Measurements from ENCODE around the gene ZNF22. TPM values are rescaled to one million over a fixed set of nuclear protein-coding genes. Genes with fewer than 3 reads are reported as not detected.
A peak's percentile ranks its signal among the peaks of the same experiment; 100 is the strongest.

The ZNF22 gene
- polyA plus RNA-seq, 1 experiment: 23.4 TPM

- no peaks in the 10 kb centered on the region; the same call in 1 of the 2 replicates for H3K9me3 ChIP-seq (ENCODE audit: control insufficient read depth, insufficient read depth, low read length)
- peak overlapping the region; percentile 71 for H3K4me3 ChIP-seq (ENCODE audit: low read depth, low read length)
- H3K27me3 ChIP-seq (ENCODE audit: control insufficient read depth, insufficient read depth, low read length): no peaks in the 10 kb centered on the region
- POLR2A ChIA-PET: no interaction called here
- DNase-seq (ENCODE audit: low read depth, low spot score): no peak
- TF ChIP-seq CTCF (IDR thresholded peaks at IDR 0.05; ENCODE audit: low read depth, low read length): no peak
- H3K27ac ChIP-seq (ENCODE audit: low read depth, low read length): no peak overlapping the region
- CTCF ChIA-PET: interaction anchor here (0.7 kb wide), 1 partner anchor 263 kb away, joined by 3 read pairs; no protein-coding TSS in a partner anchor
These were observed 42.4 kb upstream of the ZNF22 start for GRCh38 chr10:44958196-44958897.

GRCh38 chr10:44958898-44959246 lies 41.9 kb upstream of the ZNF22 start:
- Histone ChIP-seq H3K4me3 (ENCODE audit: low read depth, low read length) (peak overlapping the region; percentile 71), H3K27ac (ENCODE audit: low read depth, low read length) (no peak overlapping the region), H3K27me3 (ENCODE audit: control insufficient read depth, insufficient read depth, low read length) (no peaks in the 10 kb centered on the region), H3K9me3 (ENCODE audit: control insufficient read depth, insufficient read depth, low read length) (no peaks in the 10 kb centered on the region; the same call in 1 of the 2 replicates)
- ChIA-PET CTCF (interaction anchor here (0.7 kb wide), 1 partner anchor 263 kb away, joined by 3 read pairs; no protein-coding TSS in a partner anchor), POLR2A (no interaction called here)
- DNase-seq (ENCODE audit: low read depth, low spot score): no peak
- no peak for TF ChIP-seq CTCF (IDR thresholded peaks at IDR 0.05; ENCODE audit: low read depth, low read length)

GRCh38 chr10:44959247-44960087 lies 41.3 kb upstream of the ZNF22 start, which contains the start of gene RASSF4:
TSS of gene RASSF4 (plus strand) at chr10:44959802. CDS start at chr10:44970203, 10,401 bp downstream.
- ChIA-PET POLR2A (interaction anchor here (0.5 kb wide), 1 partner anchor 16 kb away, joined by 5 read pairs; no protein-coding TSS in a partner anchor), CTCF (no interaction called here)
- Histone ChIP-seq H3K27me3 (ENCODE audit: control insufficient read depth, insufficient read depth, low read length) (no peaks in the 10 kb centered on the region), H3K9me3 (ENCODE audit: control insufficient read depth, insufficient read depth, low read length) (no peaks in the 10 kb centered on the region; the same call in 1 of the 2 replicates), H3K27ac (ENCODE audit: low read depth, low read length) (peak within 1 kb of the TSS; percentile 65), H3K4me3 (ENCODE audit: low read depth, low read length) (peak within 1 kb of the TSS; percentile 75)
- DNase-seq (ENCODE audit: low read depth, low spot score): peak; percentile 34
- TF ChIP-seq CTCF (IDR thresholded peaks at IDR 0.05; ENCODE audit: low read depth, low read length): no peak

- H3K9me3 ChIP-seq (ENCODE audit: control insufficient read depth, insufficient read depth, low read length): no peaks in the 10 kb centered on the region; the same call in 1 of the 2 replicates
- H3K4me3 ChIP-seq (ENCODE audit: low read depth, low read length): peak overlapping the region; percentile 75
- POLR2A ChIA-PET: no interaction called here
- no peak overlapping the region for H3K27ac ChIP-seq (ENCODE audit: low read depth, low read length)
- DNase-seq (ENCODE audit: low read depth, low spot score): no peak
- no peak for TF ChIP-seq CTCF (IDR thresholded peaks at IDR 0.05; ENCODE audit: low read depth, low read length)
- no peaks in the 10 kb centered on the region for H3K27me3 ChIP-seq (ENCODE audit: control insufficient read depth, insufficient read depth, low read length)
- CTCF ChIA-PET: interaction anchor here (3.9 kb wide), 1 partner anchor 27 kb away, joined by 12 read pairs; no protein-coding TSS in a partner anchor
These were observed 40.6 kb upstream of the ZNF22 start for GRCh38 chr10:44960088-44960460.

All from AG04450 (cell line).